ENCODE results near the gene MARCHF9. TPM values are rescaled to one million over a fixed set of nuclear protein-coding genes. Genes with fewer than 3 reads are reported as not detected.
A peak's percentile ranks its signal among the peaks of the same experiment; 100 is the strongest.

The MARCHF9 gene
- total RNA-seq, 1 experiment from 2014 or later, result 19.8 TPM

GRCh38 chr12:57737467-57738460, 17.1 kb upstream of the MARCHF9 start:
- Histone ChIP-seq H3K36me3 (ENCODE audit: insufficient read depth, low read length, poor library complexity, severe bottlenecking) (no peaks in the 10 kb centered on the region), H3K4me1 (ENCODE audit: insufficient read depth, low read length, poor library complexity, severe bottlenecking) (peaks cover 31% of the 10 kb centered on the region), H3K27me3 (replicated peaks; ENCODE audit: insufficient read depth, low read depth, low read length, poor library complexity) (peaks cover 18% of the 10 kb centered on the region), H3K4me3 (ENCODE audit: low read depth, low read length, poor library complexity, severe bottlenecking) (peak overlapping the region; percentile 62), H3K9me3 (ENCODE audit: low read depth, low read length, poor library complexity, severe bottlenecking) (no peaks in the 10 kb centered on the region), H3K27ac (ENCODE audit: low read depth, low read length, poor library complexity, severe bottlenecking) (no peak overlapping the region)
- intact Hi-C loops (cut with micrococcal nuclease; ENCODE audit: unreplicated experiment), result no loop called here
- ChIA-PET CTCF (interaction anchor here (1.1 to 2.3 kb wide), 2 partner anchors 11 to 154 kb away, joined by 5 to 17 read pairs; no protein-coding TSS in a partner anchor), POLR2A (ENCODE audit: low non-redundant PET) (no interaction called here)
- no TSS peak for BruUV-seq (replicated peaks)
- peak; percentile 60 for DNase-seq (ENCODE audit: low spot score)
- TF ChIP-seq CTCF (conservative IDR thresholded peaks at IDR 0.05; ENCODE audit: low read depth, low read length) (peak; percentile 56), EZH2 (IDR thresholded peaks at IDR 0.05; ENCODE audit: borderline replicate concordance, low read depth, low read length, poor library complexity, severe bottlenecking) (no peak)

- DNase-seq (ENCODE audit: low spot score), result peak; percentile 68
- Histone ChIP-seq H3K27ac (ENCODE audit: low read depth, low read length, poor library complexity, severe bottlenecking) (no peak within 1 kb of the TSS), H3K27me3 (replicated peaks; ENCODE audit: insufficient read depth, low read depth, low read length, poor library complexity) (peaks cover 18% of the 10 kb centered on the region), H3K4me1 (ENCODE audit: insufficient read depth, low read length, poor library complexity, severe bottlenecking) (peaks cover 31% of the 10 kb centered on the region), H3K4me3 (ENCODE audit: low read depth, low read length, poor library complexity, severe bottlenecking) (peak within 1 kb of the TSS; percentile 62), H3K36me3 (ENCODE audit: insufficient read depth, low read length, poor library complexity, severe bottlenecking) (no peaks in the 10 kb centered on the region), H3K9me3 (ENCODE audit: low read depth, low read length, poor library complexity, severe bottlenecking) (no peaks in the 10 kb centered on the region)
- BruUV-seq (replicated peaks), result no TSS peak
- intact Hi-C loops (cut with micrococcal nuclease; ENCODE audit: unreplicated experiment), result no loop called here
- POLR2A ChIA-PET (ENCODE audit: low non-redundant PET), result no interaction called here
- CTCF ChIA-PET, result no interaction called here
- TF ChIP-seq EZH2 (IDR thresholded peaks at IDR 0.05; ENCODE audit: borderline replicate concordance, low read depth, low read length, poor library complexity, severe bottlenecking) (no peak), CTCF (conservative IDR thresholded peaks at IDR 0.05; ENCODE audit: low read depth, low read length) (no peak)
These were observed 16.2 kb upstream of the MARCHF9 start, which contains the start of gene AGAP2 for GRCh38 chr12:57738661-57739237. AGAP2 (minus strand) TSS chr12:57738742; CDS start chr12:57738246, 496 bp downstream.

- ChIA-PET POLR2A (ENCODE audit: low non-redundant PET) (no interaction called here), CTCF (no interaction called here)
- H3K27ac ChIP-seq (ENCODE audit: low read depth, low read length, poor library complexity, severe bottlenecking), result no peak overlapping the region
- intact Hi-C loops (cut with micrococcal nuclease; ENCODE audit: unreplicated experiment), result no loop called here
- TF ChIP-seq EZH2 (IDR thresholded peaks at IDR 0.05; ENCODE audit: borderline replicate concordance, low read depth, low read length, poor library complexity, severe bottlenecking) (no peak), CTCF (conservative IDR thresholded peaks at IDR 0.05; ENCODE audit: low read depth, low read length) (no peak)
- no peaks in the 10 kb centered on the region for H3K9me3 ChIP-seq (ENCODE audit: low read depth, low read length, poor library complexity, severe bottlenecking)
- BruUV-seq (replicated peaks), result no TSS peak
- H3K27me3 ChIP-seq (replicated peaks; ENCODE audit: insufficient read depth, low read depth, low read length, poor library complexity), result peaks cover 18% of the 10 kb centered on the region
- peaks cover 31% of the 10 kb centered on the region for H3K4me1 ChIP-seq (ENCODE audit: insufficient read depth, low read length, poor library complexity, severe bottlenecking)
- no peak overlapping the region for H3K4me3 ChIP-seq (ENCODE audit: low read depth, low read length, poor library complexity, severe bottlenecking)
- no peaks in the 10 kb centered on the region for H3K36me3 ChIP-seq (ENCODE audit: insufficient read depth, low read length, poor library complexity, severe bottlenecking)
- no peak for DNase-seq (ENCODE audit: low spot score)
These were observed 15.5 kb upstream of the MARCHF9 start for GRCh38 chr12:57739387-57739786.

Measured in A673 (cell line).